GM23248 (cell line): ENCODE results near the gene NQO1. TPM values are rescaled to one million over a fixed set of nuclear protein-coding genes. Genes with fewer than 3 reads are reported as not detected.

ENCODE experiments used
- DNase-seq: peaks from one replicate; pipeline ENCODE4 v3.0.0-alpha.2; 2015
- H2AFZ ChIP-seq: fragments of 200-600 bp; sonication (generic); 2 replicates; pipeline ENCODE4 v1.6.1; 2016; ENCODE audit warnings: antibody characterized with exemption
- H3F3A ChIP-seq: fragments of 200-600 bp; sonication (generic); 2 replicates; pipeline ENCODE4 v1.6.1; 2016; ENCODE audit warnings: mild to moderate bottlenecking, antibody characterized with exemption, mixed run types; ENCODE audit not compliant: insufficient read depth
- H3K27ac ChIP-seq: fragments of 200-600 bp; sonication (generic); 2 replicates; pipeline ENCODE4 v1.5.1; 2016; ENCODE audit warnings: mild to moderate bottlenecking
- H3K27me3 ChIP-seq: fragments of 200-600 bp; sonication (generic); replicated peaks from 2 replicates; pipeline ENCODE4 v1.6.1; 2016; ENCODE audit warnings: mild to moderate bottlenecking; ENCODE audit not compliant: insufficient read depth
- H3K36me3 ChIP-seq: fragments of 200-600 bp; sonication (generic); 2 replicates; pipeline ENCODE4 v1.6.1; 2016; ENCODE audit warnings: low read depth, mild to moderate bottlenecking
- H3K4me1 ChIP-seq: fragments of 200-600 bp; sonication (generic); 2 replicates; pipeline ENCODE4 v1.6.1; 2016; ENCODE audit warnings: mild to moderate bottlenecking; ENCODE audit not compliant: insufficient read depth
- H3K4me2 ChIP-seq: fragments of 200-600 bp; sonication (generic); one replicate; pipeline ENCODE4 v1.6.1; 2016; ENCODE audit warnings: mild to moderate bottlenecking; ENCODE audit not compliant: unreplicated experiment
- H3K4me3 ChIP-seq: fragments of 200-600 bp; sonication (generic); 2 replicates; pipeline ENCODE4 v1.5.1; 2016; ENCODE audit warnings: mild to moderate bottlenecking
- H3K79me2 ChIP-seq: fragments of 200-600 bp; sonication (generic); 2 replicates; pipeline ENCODE4 v1.6.1; 2016; ENCODE audit warnings: mild to moderate bottlenecking; ENCODE audit not compliant: insufficient read depth
- H3K9ac ChIP-seq: fragments of 200-600 bp; sonication (generic); 2 replicates; pipeline ENCODE4 v1.6.1; 2016; ENCODE audit warnings: mild to moderate bottlenecking
- H3K9me2 ChIP-seq: fragments of 200-600 bp; sonication (generic); 2 replicates; pipeline ENCODE4 v1.6.1; 2016; ENCODE audit warnings: mixed run types, mild to moderate bottlenecking, moderate library complexity; ENCODE audit not compliant: insufficient read depth
- H3K9me3 ChIP-seq: fragments of 200-600 bp; sonication (generic); one replicate; pipeline ENCODE4 v1.6.1; 2017; ENCODE audit warnings: low read depth
- H4K20me1 ChIP-seq: fragments of 200-600 bp; sonication (generic); 2 replicates; pipeline ENCODE4 v1.6.0; 2016; ENCODE audit not compliant: insufficient read depth
- EZH2 ChIP-seq: fragments of 200-600 bp; sonication (generic); IDR thresholded peaks from 2 replicates; pipeline ENCODE4 v1.6.1; 2018; ENCODE audit warnings: antibody characterized with exemption, mild to moderate bottlenecking; ENCODE audit not compliant: insufficient read depth, poor library complexity, severe bottlenecking
- EZH2phosphoT487 ChIP-seq: fragments of 200-600 bp; sonication (generic); IDR thresholded peaks from 2 replicates; pipeline ENCODE4 v1.6.1; 2018; ENCODE audit warnings: antibody characterized with exemption, moderate library complexity, mild to moderate bottlenecking, low read depth; ENCODE audit not compliant: insufficient read depth
- WGBS, 2 experiments: methylation state at CpG; one replicate each; pipeline ENCODE4 v1.1.6; 2015 to 2017; ENCODE audit warnings: low lambda C conversion rate in 2 of 2, low coverage in 1 of 2; ENCODE audit errors: missing lambda C conversion rate in 2 of 2; 5-methylcytosine and 5-hydroxymethylcytosine counted together
- in situ Hi-C: fragments of 300-500 bp; cut with MboI; formaldehyde crosslinking; loops from 2 replicates; pipeline ENCODE4 v1.15.0; 2020
- polyA plus RNA-seq: library from polyadenylated mRNA; unstranded; fragments of >200 nt; fragmentation: Nextera tagmentation; extraction: Ambion mirVana; gene quantifications from 2 replicates; pipeline ENCODE4 v1.2.1, GENCODE V29; 2016
- total RNA-seq: library from RNA; depleted of rRNA; stranded (reverse); fragments of >200 nt; shearing (Covaris generic); gene quantifications from 2 replicates; pipeline ENCODE4 v1.2.3, GENCODE V29; 2014

NQO1 gene
- total and polyA plus RNA-seq, 2 experiments from 2014 or later, result 431 to 501 TPM

GRCh38 chr16:69712277-69712676, 14.1 kb downstream of the NQO1 start:
- no peak for TF ChIP-seq EZH2phosphoT487
- Histone ChIP-seq H3K4me1 (peaks cover 32% of the 10 kb centered on the region), H3K9me2 (no peaks in the 10 kb centered on the region), H3K27ac (peak overlapping the region; percentile 72), H3K79me2 (0 out of 2 replicates have a peak, but pooled peaks cover 4% of the 10 kb centered on the region), H3K9ac (peak overlapping the region; percentile 43; the same call in 1 of the 2 replicates), H3F3A (peaks cover 63% of the 10 kb centered on the region), H3K9me3 (no peaks in the 10 kb centered on the region), H3K4me3 (no peak overlapping the region), H4K20me1 (no peaks in the 10 kb centered on the region), H3K36me3 (peaks cover 69% of the 10 kb centered on the region), H3K27me3 (no peaks in the 10 kb centered on the region), H3K4me2 (no peak overlapping the region), H2AFZ (no peak overlapping the region)
- 76 to 82% methylated on average over 4 of the region's 4 CpGs for WGBS, 2 experiments
- no peak for DNase-seq
- in situ Hi-C loops, result no loop called here

GRCh38 chr16:69711115-69711740, 15.1 kb downstream of the NQO1 start:
- H3K36me3 ChIP-seq, result peaks cover 61% of the 10 kb centered on the region
- H3K4me2 ChIP-seq, result peak overlapping the region; percentile 79
- TF ChIP-seq EZH2 (no peak), EZH2phosphoT487 (no peak)
- peak overlapping the region; percentile 43; the same call in 1 of the 2 replicates for H3K9ac ChIP-seq
- peaks cover 65% of the 10 kb centered on the region for H3F3A ChIP-seq
- H4K20me1 ChIP-seq, result no peaks in the 10 kb centered on the region
- no peaks in the 10 kb centered on the region for H3K9me3 ChIP-seq
- no peaks in the 10 kb centered on the region for H3K9me2 ChIP-seq
- peaks cover 39% of the 10 kb centered on the region for H3K4me1 ChIP-seq
- H3K4me3 ChIP-seq, result peak overlapping the region; percentile 41
- WGBS, 2 experiments, result 71 to 73% methylated on average over 12 of the region's 12 CpGs
- peak overlapping the region; percentile 72 for H3K27ac ChIP-seq
- no peaks in the 10 kb centered on the region for H3K79me2 ChIP-seq
- H3K27me3 ChIP-seq, result no peaks in the 10 kb centered on the region
- H2AFZ ChIP-seq, result no peak overlapping the region
- DNase-seq, result peak; percentile 89
- in situ Hi-C loops, result no loop called here

GRCh38 chr16:69709456-69710084, 16.8 kb downstream of the NQO1 start:
- no peak overlapping the region for H3K4me2 ChIP-seq
- no peak overlapping the region for H3K9ac ChIP-seq
- DNase-seq, result peak; percentile 81
- H3K9me2 ChIP-seq, result no peaks in the 10 kb centered on the region
- in situ Hi-C loops, result no loop called here
- no peaks in the 10 kb centered on the region for H3K27me3 ChIP-seq
- H4K20me1 ChIP-seq, result no peaks in the 10 kb centered on the region
- WGBS, 2 experiments, result 30 to 34% methylated on average over 5 of the region's 5 CpGs
- H3K4me1 ChIP-seq, result peaks cover 43% of the 10 kb centered on the region
- peak overlapping the region; percentile 72 for H3K27ac ChIP-seq
- H3K4me3 ChIP-seq, result no peak overlapping the region
- TF ChIP-seq EZH2phosphoT487 (no peak), EZH2 (no peak)
- H3K79me2 ChIP-seq, result peaks cover 8% of the 10 kb centered on the region; the same call in 1 of the 2 replicates
- peaks cover 49% of the 10 kb centered on the region for H3K36me3 ChIP-seq
- H3F3A ChIP-seq, result peaks cover 69% of the 10 kb centered on the region
- no peaks in the 10 kb centered on the region for H3K9me3 ChIP-seq
- no peak overlapping the region for H2AFZ ChIP-seq

GRCh38 chr16:69707920-69708683, 18.3 kb downstream of the NQO1 start:
- TF ChIP-seq EZH2 (no peak), EZH2phosphoT487 (no peak)
- Histone ChIP-seq H4K20me1 (no peaks in the 10 kb centered on the region), H3K4me2 (no peak overlapping the region), H3K27me3 (no peaks in the 10 kb centered on the region), H3K9me3 (no peaks in the 10 kb centered on the region), H3F3A (peaks cover 77% of the 10 kb centered on the region), H3K27ac (no peak overlapping the region), H3K9me2 (no peaks in the 10 kb centered on the region), H2AFZ (no peak overlapping the region), H3K79me2 (peaks cover 20% of the 10 kb centered on the region), H3K4me3 (no peak overlapping the region), H3K9ac (no peak overlapping the region), H3K4me1 (peaks cover 52% of the 10 kb centered on the region), H3K36me3 (peaks cover 52% of the 10 kb centered on the region)
- 81 to 85% methylated on average over 10 of the region's 10 CpGs for WGBS, 2 experiments
- no peak for DNase-seq
- in situ Hi-C loops, result no loop called here
